D721Med (cell line): ENCODE data around the gene COL11A2.

ENCODE experiments used
- DNase-seq: peaks from one replicate; pipeline ENCODE4 v3.0.0; 2011; ENCODE audit warnings: low spot score; ENCODE audit not compliant: insufficient read length
- FAIRE-seq: peaks from 2 replicates; lab custom pipeline; 2011; peaks lifted over from hg19 to GRCh38; lab: Jason Lieb, UNC
- CTCF ChIP-seq: IDR thresholded peaks from 2 replicates; pipeline ENCODE4 v1.5.1; 2012; ENCODE audit warnings: mild to moderate bottlenecking, control low read depth; ENCODE audit not compliant: insufficient read depth; ENCODE audit errors: missing control alignments

COL11A2 gene

GRCh38 chr6:33201935-33202334 is 9.7 kb upstream of the COL11A2 start:
- FAIRE-seq (no peak), DNase-seq (no peak)
- no peak for TF ChIP-seq CTCF

GRCh38 chr6:33201147-33201545 is 8.9 kb upstream of the COL11A2 start:
- TF ChIP-seq CTCF = no peak
- no peak for FAIRE-seq

DNA sequence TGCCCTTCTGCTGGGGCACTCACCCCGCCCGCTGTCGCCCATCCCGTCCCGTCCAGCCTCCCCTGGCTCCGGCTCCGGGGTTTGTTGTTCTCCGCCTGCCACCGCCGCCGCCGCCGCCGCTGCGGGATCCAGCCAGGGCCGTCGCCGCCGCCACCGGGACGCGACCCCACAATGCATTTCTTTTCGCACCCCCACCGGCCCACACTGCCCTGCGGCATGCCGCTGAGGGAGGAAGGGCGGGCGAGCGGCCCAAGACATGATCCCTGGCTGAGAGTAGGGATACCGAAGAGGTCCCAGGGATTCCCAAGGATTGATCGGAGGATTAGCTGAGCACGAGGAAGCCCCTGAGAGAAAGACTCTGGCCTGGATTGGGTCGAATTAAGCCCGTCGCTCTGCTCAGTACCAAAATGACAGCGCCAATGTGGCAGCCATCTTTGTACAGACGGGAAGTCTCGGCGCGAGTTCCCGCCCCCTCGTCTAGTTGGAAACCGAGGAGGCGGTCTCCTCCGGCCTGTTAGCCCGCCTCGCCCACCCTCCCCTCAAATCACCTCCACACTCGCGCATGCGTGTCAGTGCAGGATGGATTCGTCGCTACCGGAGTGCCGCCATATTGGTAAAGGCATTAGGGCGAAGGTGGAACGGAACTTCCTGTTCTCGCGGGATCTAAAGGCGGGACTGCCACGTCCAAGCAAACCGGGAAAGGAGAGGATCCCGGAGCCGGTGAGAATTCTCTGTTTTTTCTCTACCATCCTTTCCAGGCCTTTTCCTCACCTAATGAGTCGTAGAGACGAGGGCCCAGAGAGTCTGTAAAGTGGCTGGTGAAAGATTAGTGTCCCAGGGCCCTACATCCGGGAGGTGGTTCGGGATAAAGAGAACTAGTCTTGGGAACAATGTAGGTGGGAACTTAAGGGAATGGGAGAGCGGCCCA is 8.2 kb upstream of the COL11A2 start, which contains the start of the genes RXRB and SLC39A7:
RXRB (minus strand) TSS at position 447 of the 928 bp plus-strand sequence; CDS start at position 258, 189 bp downstream.
SLC39A7 (plus strand) TSS at position 649 of the 928 bp plus-strand sequence. CDS start 379 bp downstream, outside the sequence.
- DNase-seq (peak; percentile 96), FAIRE-seq (no peak)
- no peak for TF ChIP-seq CTCF

More at GRCh38 chr6:33201147-33201545, 8.9 kb upstream of the COL11A2 start:
- DNase-seq = no peak

DNA sequence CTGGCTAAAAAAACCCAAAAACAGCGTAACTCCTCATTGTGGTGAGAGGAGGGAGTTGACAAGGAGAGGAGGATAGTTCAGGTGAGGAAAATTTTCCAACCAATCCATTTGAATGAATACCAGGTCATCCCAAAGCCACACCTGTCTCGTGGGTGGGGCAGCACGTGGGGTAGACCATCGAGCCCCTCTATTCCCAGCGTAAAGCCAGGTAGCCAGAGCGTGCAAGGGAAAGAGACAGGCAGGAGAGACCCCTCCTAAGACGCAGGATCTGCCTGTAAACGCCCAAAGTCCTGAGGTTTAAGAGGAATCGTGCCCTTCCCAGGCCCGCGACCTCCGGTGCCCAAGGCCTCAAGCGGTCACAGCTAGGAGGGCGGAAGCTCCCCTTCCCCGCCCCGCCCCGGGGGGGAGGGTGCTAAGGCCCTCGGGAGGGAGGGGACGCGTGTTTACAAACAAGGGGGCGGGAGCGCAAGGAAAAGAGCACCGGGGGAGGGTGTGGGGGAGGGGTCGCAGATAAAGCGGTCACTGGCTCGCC is 7.5 kb upstream of the COL11A2 start:
- FAIRE-seq = no peak
- peak; percentile 89 for DNase-seq
- no peak for TF ChIP-seq CTCF

GRCh38 chr6:33198853-33199436 is 6.7 kb upstream of the COL11A2 start:
- FAIRE-seq (no peak), DNase-seq (no peak)

DNA sequence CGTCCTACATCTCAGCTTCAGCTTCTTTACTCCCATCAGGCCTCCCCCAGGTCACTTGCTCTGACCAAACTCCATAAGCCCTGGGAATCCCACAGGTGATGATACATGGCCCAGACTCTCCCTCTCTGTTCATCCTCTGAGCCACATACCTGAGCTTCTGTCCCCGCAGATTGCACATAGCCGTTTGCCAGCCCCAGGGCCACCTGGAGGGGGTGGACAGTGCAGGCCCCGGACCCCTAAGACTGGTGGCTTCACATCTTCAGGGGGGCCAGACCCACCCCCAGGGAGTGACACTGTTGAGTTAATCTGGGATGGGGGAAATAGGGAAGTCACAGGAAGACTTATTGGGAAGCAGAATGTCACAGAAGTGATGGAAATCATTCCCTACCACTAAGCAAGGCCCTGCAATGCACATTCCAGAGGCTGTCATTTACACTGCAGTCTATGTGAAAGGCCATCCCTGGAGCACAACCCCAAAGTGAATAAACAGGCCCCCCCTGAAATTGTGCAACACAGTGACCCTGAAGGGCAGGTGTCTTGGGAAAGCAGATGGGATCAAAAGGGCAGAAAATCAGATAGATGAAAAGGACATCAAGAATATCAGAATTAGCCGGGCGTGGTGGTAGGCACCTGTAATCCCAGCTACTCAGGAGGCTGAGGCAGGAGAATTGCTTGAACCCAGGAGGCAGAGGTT is 6.0 kb upstream of the COL11A2 start:
- no peak for FAIRE-seq
- DNase-seq = no peak
- no peak for TF ChIP-seq CTCF

More at GRCh38 chr6:33198853-33199436, 6.7 kb upstream of the COL11A2 start:
- TF ChIP-seq CTCF = no peak
